ENCODE data around the gene LRRC8C.

LRRC8C gene

GRCh38 chr1:89670163-89670562 lies 37.2 kb downstream of the LRRC8C start:
- no peaks in the 10 kb centered on the region for H3K79me2 ChIP-seq (ENCODE audit: insufficient read depth, low read length)
- peak overlapping the region; percentile 57 for H3K4me2 ChIP-seq (ENCODE audit: low read depth, low read length, poor library complexity, severe bottlenecking)

GRCh38 chr1:89670711-89671110 lies 37.8 kb downstream of the LRRC8C start:
- Histone ChIP-seq H4K20me1 (ENCODE audit: low read depth, low read length) (0 out of 2 replicates have a peak, but pooled peaks cover 4% of the 10 kb centered on the region), H3K27ac (ENCODE audit: low read depth, low read length) (no peak overlapping the region), H3K9me3 (ENCODE audit: insufficient read depth, low read length) (no peaks in the 10 kb centered on the region), H3K9me2 (replicated peaks; ENCODE audit: insufficient read depth, low read length) (no peaks in the 10 kb centered on the region), H3K27me3 (ENCODE audit: low read length) (no peaks in the 10 kb centered on the region), H3K9ac (ENCODE audit: low read length) (no peak overlapping the region), H3K4me3 (ENCODE audit: insufficient read depth, low read length, poor library complexity, severe bottlenecking) (peak overlapping the region; percentile 19), H3K79me2 (ENCODE audit: insufficient read depth, low read length) (no peaks in the 10 kb centered on the region), H2AFZ (ENCODE audit: low read depth, low read length, severe bottlenecking) (no peak overlapping the region), H3K36me3 (ENCODE audit: low read length) (no peaks in the 10 kb centered on the region), H3F3A (ENCODE audit: insufficient read depth) (no peaks in the 10 kb centered on the region), H3K4me2 (ENCODE audit: low read depth, low read length, poor library complexity, severe bottlenecking) (peak overlapping the region; percentile 57)
- TF ChIP-seq CTCF (IDR thresholded peaks at IDR 0.05; ENCODE audit: insufficient read depth, low read length, poor library complexity, severe bottlenecking) (no peak), EZH2phosphoT487 (conservative IDR thresholded peaks at IDR 0.05; ENCODE audit: low read length) (no peak)

More at GRCh38 chr1:89670163-89670562, 37.2 kb downstream of the LRRC8C start:
- TF ChIP-seq CTCF (IDR thresholded peaks at IDR 0.05; ENCODE audit: insufficient read depth, low read length, poor library complexity, severe bottlenecking) (no peak), EZH2phosphoT487 (conservative IDR thresholded peaks at IDR 0.05; ENCODE audit: low read length) (no peak)
- Histone ChIP-seq H4K20me1 (ENCODE audit: low read depth, low read length) (0 out of 2 replicates have a peak, but pooled peaks cover 4% of the 10 kb centered on the region), H2AFZ (ENCODE audit: low read depth, low read length, severe bottlenecking) (no peak overlapping the region), H3K4me3 (ENCODE audit: insufficient read depth, low read length, poor library complexity, severe bottlenecking) (peak overlapping the region; percentile 19), H3F3A (ENCODE audit: insufficient read depth) (no peaks in the 10 kb centered on the region), H3K9me3 (ENCODE audit: insufficient read depth, low read length) (no peaks in the 10 kb centered on the region), H3K27ac (ENCODE audit: low read depth, low read length) (no peak overlapping the region), H3K36me3 (ENCODE audit: low read length) (no peaks in the 10 kb centered on the region), H3K27me3 (ENCODE audit: low read length) (no peaks in the 10 kb centered on the region), H3K9me2 (replicated peaks; ENCODE audit: insufficient read depth, low read length) (no peaks in the 10 kb centered on the region), H3K9ac (ENCODE audit: low read length) (no peak overlapping the region)

GRCh38 chr1:89671775-89672488 lies 39.0 kb downstream of the LRRC8C start:
- Histone ChIP-seq H3K4me2 (ENCODE audit: low read depth, low read length, poor library complexity, severe bottlenecking) (no peak overlapping the region), H3K27me3 (ENCODE audit: low read length) (no peaks in the 10 kb centered on the region)

More at GRCh38 chr1:89671775-89672488, 39.0 kb downstream of the LRRC8C start:
- Histone ChIP-seq H2AFZ (ENCODE audit: low read depth, low read length, severe bottlenecking) (no peak overlapping the region), H3K9me2 (replicated peaks; ENCODE audit: insufficient read depth, low read length) (no peaks in the 10 kb centered on the region), H4K20me1 (ENCODE audit: low read depth, low read length) (0 out of 2 replicates have a peak, but pooled peaks cover 4% of the 10 kb centered on the region), H3K9me3 (ENCODE audit: insufficient read depth, low read length) (no peaks in the 10 kb centered on the region), H3K36me3 (ENCODE audit: low read length) (no peaks in the 10 kb centered on the region), H3K4me3 (ENCODE audit: insufficient read depth, low read length, poor library complexity, severe bottlenecking) (no peak overlapping the region), H3K27ac (ENCODE audit: low read depth, low read length) (no peak overlapping the region), H3K9ac (ENCODE audit: low read length) (no peak overlapping the region), H3F3A (ENCODE audit: insufficient read depth) (no peaks in the 10 kb centered on the region), H3K79me2 (ENCODE audit: insufficient read depth, low read length) (no peaks in the 10 kb centered on the region)
- TF ChIP-seq EZH2phosphoT487 (conservative IDR thresholded peaks at IDR 0.05; ENCODE audit: low read length) (no peak), CTCF (IDR thresholded peaks at IDR 0.05; ENCODE audit: insufficient read depth, low read length, poor library complexity, severe bottlenecking) (no peak)
